BLaER1 treated with 17β-estradiol and CSF1 and Interleukin-3, amounts not matched to agents 10 nM and 100 nM (cell line): Measurements from ENCODE around the gene MGAT5B.
A peak's percentile ranks its signal among the peaks of the same experiment; 100 is the strongest.

Source experiments
- H3K27ac ChIP-seq, 11 experiments: shearing (Covaris generic); formaldehyde crosslinking; 2 replicates each; pipeline ENCODE4 v1.8.1; 2022
- H3K27me3 ChIP-seq, 11 experiments: shearing (Covaris generic); formaldehyde crosslinking; 2 replicates each; pipeline ENCODE4 v1.8.1; 2022
- H3K36me3 ChIP-seq, 11 experiments: shearing (Covaris generic); formaldehyde crosslinking; 2 replicates each; pipeline ENCODE4 v1.8.1; 2022
- H3K4me1 ChIP-seq, 10 experiments: shearing (Covaris generic); formaldehyde crosslinking; 2 replicates each; pipeline ENCODE4 v1.8.1; 2022
- H3K4me2 ChIP-seq, 11 experiments: shearing (Covaris generic); formaldehyde crosslinking; 2 replicates each; pipeline ENCODE4 v1.8.1; 2022
- H3K4me3 ChIP-seq, 10 experiments: shearing (Covaris generic); formaldehyde crosslinking; 2 replicates each; pipeline ENCODE4 v1.8.1; 2022
- H3K9ac ChIP-seq, 11 experiments: shearing (Covaris generic); formaldehyde crosslinking; 2 replicates each; pipeline ENCODE4 v1.8.1; 2022
- H3K9me3 ChIP-seq, 11 experiments: shearing (Covaris generic); formaldehyde crosslinking; replicated peaks in 1 of 11; 2 replicates each; pipeline ENCODE4 v1.8.1; 2022
- H4K20me1 ChIP-seq, 11 experiments: shearing (Covaris generic); formaldehyde crosslinking; 2 replicates each; pipeline ENCODE4 v1.8.1; 2022
- Cebpa-rat ChIP-seq, 11 experiments: shearing (Covaris generic); IDR thresholded peaks; 2 replicates each; pipeline ENCODE4 v1.8.1; 2022

The MGAT5B gene

GRCh38 chr17:76956846-76957540, 88.8 kb downstream of the MGAT5B start:
- Histone ChIP-seq H3K27ac (peak overlapping the region in 5 of 11 experiments; percentile 32 to 76 (median 70); a peak in 10 of 22 replicates), H3K9ac (peak overlapping the region in 6 of 11 experiments; percentile 18 to 79 (median 72); a peak in 11 of 22 replicates), H3K4me1 (peaks cover 25 to 85% (median 68%) of the 10 kb centered on the region in 10 experiments), H3K27me3 (peaks cover 0 to 22% (median 0%) of the 10 kb centered on the region in 11 experiments; a peak in 4 of 22 replicates), H3K9me3 (no peaks in the 10 kb centered on the region), H4K20me1 (peaks cover 0 to 15% (median 0%) of the 10 kb centered on the region in 11 experiments; a peak in 1 of 22 replicates), H3K4me2 (peak overlapping the region; percentile 73 to 98 (median 95); a peak in 21 of 22 replicates), H3K4me3 (peak overlapping the region in 5 of 10 experiments; percentile 34 to 63 (median 56); a peak in 8 of 20 replicates), H3K36me3 (peaks cover 0 to 12% (median 0%) of the 10 kb centered on the region in 11 experiments; a peak in 6 of 22 replicates)
- no peak for TF ChIP-seq Cebpa-rat (IDR thresholded peaks at IDR 0.05)

DNA sequence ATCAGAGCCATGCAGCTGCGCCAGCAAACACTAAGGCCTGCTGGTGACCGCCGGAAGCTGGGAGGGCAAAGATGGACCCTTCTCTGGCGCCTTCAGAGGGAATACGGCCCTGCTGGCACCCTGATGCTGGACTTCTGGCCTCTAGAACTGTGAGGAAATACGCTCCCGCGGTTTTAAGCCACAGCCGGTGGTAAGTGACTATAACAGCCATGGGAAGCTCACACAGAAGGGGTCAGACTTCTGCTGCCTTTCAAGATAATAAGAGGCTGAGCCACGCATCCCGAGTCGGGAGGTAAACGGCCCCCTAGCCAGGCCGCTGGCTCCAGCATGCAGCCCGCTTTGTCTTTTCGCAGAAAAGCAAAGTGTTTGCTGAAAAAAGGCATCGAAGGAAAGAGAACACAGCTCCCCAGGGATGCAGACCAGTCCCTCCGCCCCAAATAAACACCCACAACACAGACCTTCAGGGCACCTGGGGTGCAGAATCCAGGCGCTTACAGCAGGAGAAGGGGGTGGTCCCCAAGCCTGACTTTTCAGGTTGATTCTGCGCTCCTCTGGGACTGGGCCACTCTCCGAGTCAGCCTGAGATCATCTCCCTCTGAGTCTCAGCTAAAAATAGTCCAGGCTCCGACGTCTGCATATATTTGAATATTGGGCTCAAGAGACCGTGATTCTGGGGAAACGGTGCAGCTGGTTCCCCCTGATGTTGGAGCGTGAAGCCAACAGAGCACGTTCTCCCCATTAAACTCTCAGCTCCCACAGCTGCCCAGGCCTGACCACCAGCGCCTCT, 89.7 kb downstream of the MGAT5B start:
- peaks cover 0 to 20% (median 0%) of the 10 kb centered on the region in 11 experiments; a peak in 7 of 22 replicates for H3K36me3 ChIP-seq
- no peak for TF ChIP-seq Cebpa-rat (IDR thresholded peaks at IDR 0.05)
- H3K4me1 ChIP-seq = peaks cover 25 to 84% (median 68%) of the 10 kb centered on the region in 10 experiments
- no peaks in the 10 kb centered on the region for H3K9me3 ChIP-seq
- peak overlapping the region in 8 of 11 experiments; percentile 43 to 79 (median 58); a peak in 16 of 22 replicates for H3K9ac ChIP-seq
- peak overlapping the region; percentile 73 to 98 (median 95) for H3K4me2 ChIP-seq
- peaks cover 0 to 15% (median 0%) of the 10 kb centered on the region in 11 experiments; a peak in 1 of 22 replicates for H4K20me1 ChIP-seq
- H3K27ac ChIP-seq = peak overlapping the region in 8 of 11 experiments; percentile 4 to 76 (median 52); a peak in 14 of 22 replicates
- H3K27me3 ChIP-seq = peaks cover 0 to 22% (median 0%) of the 10 kb centered on the region in 11 experiments; a peak in 4 of 22 replicates
- H3K4me3 ChIP-seq = peak overlapping the region in 8 of 10 experiments; percentile 9 to 63 (median 37); a peak in 13 of 20 replicates

- H3K4me2 ChIP-seq = peak overlapping the region; percentile 73 to 98 (median 95)
- peaks cover 0 to 31% (median 0%) of the 10 kb centered on the region in 11 experiments; a peak in 8 of 22 replicates for H3K36me3 ChIP-seq
Observed at GRCh38 chr17:76958974-76959373, 90.8 kb downstream of the MGAT5B start.

DNA sequence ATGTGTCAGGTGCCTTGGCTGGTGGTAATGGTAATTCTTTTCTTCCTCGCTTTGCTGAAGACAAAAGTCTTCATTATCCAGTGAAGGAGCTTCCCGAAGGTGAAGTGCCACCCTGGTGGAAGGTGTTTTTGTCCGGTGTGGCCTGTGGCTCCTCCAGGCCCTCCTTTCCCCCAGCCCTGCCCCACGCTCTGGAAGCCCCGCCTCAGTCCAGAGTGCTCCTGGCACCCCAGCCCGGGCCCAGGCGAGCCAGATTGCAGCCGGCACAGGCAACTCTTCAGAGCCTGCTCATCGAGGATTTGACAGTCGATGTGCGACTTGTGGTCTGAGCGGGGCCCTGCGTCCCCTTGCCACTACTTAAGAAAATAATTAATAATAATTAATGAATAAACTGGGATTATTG, 93.7 kb downstream of the MGAT5B start:
- no peak for TF ChIP-seq Cebpa-rat (IDR thresholded peaks at IDR 0.05)
- Histone ChIP-seq H3K4me1 (peaks cover 23 to 67% (median 47%) of the 10 kb centered on the region in 10 experiments), H3K36me3 (peaks cover 0 to 35% (median 0%) of the 10 kb centered on the region in 11 experiments; a peak in 8 of 22 replicates), H3K4me2 (no peak overlapping the region), H3K27me3 (peaks cover 0 to 20% (median 0%) of the 10 kb centered on the region in 11 experiments; a peak in 4 of 22 replicates), H3K9ac (no peak overlapping the region), H3K4me3 (no peak overlapping the region), H3K9me3 (no peaks in the 10 kb centered on the region), H4K20me1 (peaks cover 0 to 9% (median 0%) of the 10 kb centered on the region in 11 experiments; a peak in 4 of 22 replicates), H3K27ac (no peak overlapping the region)

More at GRCh38 chr17:76958974-76959373, 90.8 kb downstream of the MGAT5B start:
- Histone ChIP-seq H3K9me3 (no peaks in the 10 kb centered on the region), H3K4me3 (peak overlapping the region in 1 of 10 experiments; percentile 63; a peak in 3 of 20 replicates), H3K9ac (peak overlapping the region in 5 of 11 experiments; percentile 43 to 79 (median 78); a peak in 9 of 22 replicates), H3K27ac (peak overlapping the region in 6 of 11 experiments; percentile 32 to 76 (median 66); a peak in 11 of 22 replicates), H4K20me1 (peaks cover 0 to 15% (median 0%) of the 10 kb centered on the region in 11 experiments; a peak in 2 of 22 replicates), H3K4me1 (peaks cover 25 to 77% (median 64%) of the 10 kb centered on the region in 10 experiments), H3K27me3 (peaks cover 0 to 22% (median 0%) of the 10 kb centered on the region in 11 experiments; a peak in 4 of 22 replicates)
- no peak for TF ChIP-seq Cebpa-rat (IDR thresholded peaks at IDR 0.05)

DNA sequence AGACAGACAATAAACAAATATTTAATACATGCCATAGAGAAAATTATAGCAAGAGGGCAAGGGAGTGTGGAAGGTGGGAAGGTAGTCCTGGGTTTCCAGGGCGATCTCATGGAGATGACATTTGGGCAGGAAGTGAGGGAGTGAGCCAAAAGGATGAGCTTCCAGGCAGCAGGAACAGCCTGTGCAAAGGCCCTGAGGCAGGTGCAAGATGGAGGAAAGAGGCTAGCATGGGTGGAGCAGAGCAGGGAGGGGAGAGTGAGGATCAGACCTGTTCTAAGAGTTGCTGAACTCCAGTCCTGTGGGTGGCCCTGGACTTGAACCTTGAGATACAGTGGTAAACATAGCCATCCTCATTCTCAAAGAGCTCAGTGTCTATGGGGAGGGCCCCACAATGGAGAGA, 94.7 kb downstream of the MGAT5B start:
- H3K9me3 ChIP-seq = no peaks in the 10 kb centered on the region
- H3K4me3 ChIP-seq = no peak overlapping the region
- H3K27ac ChIP-seq = no peak overlapping the region
- H3K4me2 ChIP-seq = no peak overlapping the region
- no peak for TF ChIP-seq Cebpa-rat (IDR thresholded peaks at IDR 0.05)
- H3K36me3 ChIP-seq = peaks cover 0 to 35% (median 0%) of the 10 kb centered on the region in 11 experiments; a peak in 8 of 22 replicates
- no peak overlapping the region for H3K9ac ChIP-seq
- peaks cover 0 to 10% (median 0%) of the 10 kb centered on the region in 11 experiments; a peak in 4 of 22 replicates for H3K27me3 ChIP-seq
- H3K4me1 ChIP-seq = peaks cover 13 to 67% (median 46%) of the 10 kb centered on the region in 10 experiments
- peaks cover 0 to 8% (median 0%) of the 10 kb centered on the region in 11 experiments; a peak in 4 of 22 replicates for H4K20me1 ChIP-seq

- peak overlapping the region in 6 of 11 experiments; percentile 30 to 99 (median 92); a peak in 9 of 22 replicates for H3K4me2 ChIP-seq
- peak overlapping the region in 1 of 10 experiments; percentile 20; a peak in 1 of 20 replicates for H3K4me3 ChIP-seq
- peak overlapping the region in 1 of 11 experiments; percentile 47; a peak in 1 of 22 replicates for H3K9ac ChIP-seq
- peaks cover 9 to 65% (median 50%) of the 10 kb centered on the region in 10 experiments for H3K4me1 ChIP-seq
- peaks cover 0 to 10% (median 0%) of the 10 kb centered on the region in 11 experiments; a peak in 3 of 22 replicates for H3K27me3 ChIP-seq
- peaks cover 0 to 34% (median 0%) of the 10 kb centered on the region in 11 experiments; a peak in 8 of 22 replicates for H3K36me3 ChIP-seq
- H4K20me1 ChIP-seq = peaks cover 0 to 8% (median 0%) of the 10 kb centered on the region in 11 experiments; a peak in 4 of 22 replicates
- no peak overlapping the region for H3K27ac ChIP-seq
- no peaks in the 10 kb centered on the region for H3K9me3 ChIP-seq
- TF ChIP-seq Cebpa-rat (IDR thresholded peaks at IDR 0.05) = no peak
Observed at GRCh38 chr17:76966016-76966415, 97.8 kb downstream of the MGAT5B start.

DNA sequence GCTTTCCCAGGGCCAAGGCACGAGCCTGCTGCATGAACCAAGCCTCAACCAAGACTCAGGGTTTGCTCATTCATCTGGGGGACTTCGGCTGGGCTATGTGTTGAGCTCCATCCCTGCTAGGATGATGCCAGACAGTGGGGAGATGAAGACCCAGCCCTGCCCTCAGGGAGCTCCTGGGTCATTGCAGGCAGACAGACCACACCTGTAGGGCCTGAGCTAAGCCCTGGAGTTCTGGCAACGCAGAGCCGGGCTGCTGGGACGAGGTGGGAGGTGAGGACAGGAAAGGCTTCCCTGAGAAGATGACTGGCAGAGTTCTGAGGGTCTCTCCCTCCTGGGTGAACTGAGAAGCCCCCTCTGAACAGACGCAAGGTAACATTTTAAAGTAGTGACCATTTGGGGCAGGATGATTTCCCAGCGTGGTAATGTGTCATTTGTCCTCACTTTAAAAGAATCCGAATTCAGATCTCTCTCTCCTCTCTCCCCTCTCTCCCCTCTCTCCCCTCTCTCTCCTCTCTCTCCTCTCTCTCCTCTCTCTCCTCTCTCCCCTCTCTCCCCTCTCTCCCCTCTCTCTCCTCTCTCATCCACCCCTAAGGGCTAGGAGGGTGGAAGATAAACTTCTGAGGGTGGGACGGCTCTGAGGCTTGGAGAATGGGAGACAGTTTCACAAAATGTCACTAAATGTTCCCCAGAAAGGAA, 98.4 kb downstream of the MGAT5B start:
- Histone ChIP-seq H3K36me3 (peaks cover 0 to 27% (median 0%) of the 10 kb centered on the region in 11 experiments; a peak in 8 of 22 replicates), H3K27ac (no peak overlapping the region), H3K4me2 (peak overlapping the region in 8 of 11 experiments; percentile 88 to 99 (median 93); a peak in 13 of 22 replicates), H3K4me1 (peaks cover 9 to 70% (median 55%) of the 10 kb centered on the region in 10 experiments), H4K20me1 (peaks cover 0 to 8% (median 0%) of the 10 kb centered on the region in 11 experiments; a peak in 4 of 22 replicates), H3K27me3 (peaks cover 0 to 10% (median 0%) of the 10 kb centered on the region in 11 experiments; a peak in 3 of 22 replicates), H3K9me3 (no peaks in the 10 kb centered on the region), H3K4me3 (peak overlapping the region in 2 of 10 experiments; percentile 56 to 66; a peak in 2 of 20 replicates), H3K9ac (peak overlapping the region in 4 of 11 experiments; percentile 4 to 77 (median 20); a peak in 3 of 22 replicates)
- no peak for TF ChIP-seq Cebpa-rat (IDR thresholded peaks at IDR 0.05)
